Measurements from ENCODE around the gene PPP2R5C.

The PPP2R5C gene

DNA sequence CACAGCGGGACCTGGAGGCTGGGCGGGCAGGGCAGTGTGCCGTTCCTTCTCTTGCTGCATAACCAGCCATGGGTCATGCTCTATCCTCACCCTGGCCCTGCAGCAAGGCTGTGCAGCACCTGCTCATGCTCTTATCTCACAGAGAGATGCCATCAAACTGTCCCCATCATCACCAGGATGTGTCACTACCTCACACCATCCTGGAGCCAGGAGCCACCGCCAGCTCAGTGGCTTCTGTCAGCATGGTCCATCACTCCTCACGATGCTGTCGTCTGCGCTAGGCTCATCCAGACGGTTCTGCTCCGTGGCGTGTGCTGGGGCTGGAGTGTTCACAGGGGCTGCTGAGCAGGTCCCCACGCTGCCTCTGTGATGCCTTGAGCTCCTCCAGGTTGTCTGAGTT lies 125.7 kb downstream of the PPP2R5C start:
- DNase-seq (ENCODE audit: low read depth) = no peak

DNA sequence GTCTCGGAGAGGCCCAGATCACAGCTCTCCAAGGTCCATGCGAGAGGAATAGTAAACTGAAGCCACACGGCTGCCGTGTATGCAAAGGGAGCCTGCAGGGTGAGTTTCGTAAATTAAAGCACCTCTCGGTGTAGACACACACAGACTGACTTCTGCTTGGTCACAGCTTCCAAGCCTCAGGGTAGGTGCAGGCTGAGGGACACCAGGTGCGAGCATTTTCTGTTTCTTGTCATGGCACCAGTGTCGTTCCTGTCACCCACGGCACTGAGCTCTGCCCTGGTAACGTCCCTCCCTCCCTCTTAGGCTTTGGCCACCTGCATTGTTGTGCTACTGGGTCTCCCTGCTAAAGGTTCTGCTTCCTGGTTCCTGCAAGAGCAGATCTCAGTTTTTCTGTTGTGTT lies 126.7 kb downstream of the PPP2R5C start:
- DNase-seq (ENCODE audit: low read depth) = no peak

DNA sequence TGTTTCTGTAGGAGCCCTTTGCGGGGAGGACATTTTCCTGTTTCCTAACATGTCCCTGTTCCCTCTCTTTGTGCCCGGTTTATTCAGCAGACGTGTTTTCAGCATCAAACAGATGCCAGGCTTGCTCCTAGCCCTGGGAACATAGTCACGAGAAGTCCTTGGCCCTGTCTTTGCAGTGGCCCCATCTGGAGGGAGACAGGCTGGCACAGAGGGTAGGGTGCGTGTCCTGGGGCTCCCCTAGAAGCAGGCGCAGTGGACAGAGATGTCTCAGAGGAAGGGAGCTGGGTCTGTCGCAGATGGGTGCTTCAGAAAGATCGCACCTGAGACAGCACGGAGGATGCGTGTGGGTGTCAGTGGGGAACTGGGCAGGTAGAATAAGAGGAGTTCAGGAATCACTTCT lies 127.9 kb downstream of the PPP2R5C start:
- DNase-seq (ENCODE audit: low read depth) = no peak

DNA sequence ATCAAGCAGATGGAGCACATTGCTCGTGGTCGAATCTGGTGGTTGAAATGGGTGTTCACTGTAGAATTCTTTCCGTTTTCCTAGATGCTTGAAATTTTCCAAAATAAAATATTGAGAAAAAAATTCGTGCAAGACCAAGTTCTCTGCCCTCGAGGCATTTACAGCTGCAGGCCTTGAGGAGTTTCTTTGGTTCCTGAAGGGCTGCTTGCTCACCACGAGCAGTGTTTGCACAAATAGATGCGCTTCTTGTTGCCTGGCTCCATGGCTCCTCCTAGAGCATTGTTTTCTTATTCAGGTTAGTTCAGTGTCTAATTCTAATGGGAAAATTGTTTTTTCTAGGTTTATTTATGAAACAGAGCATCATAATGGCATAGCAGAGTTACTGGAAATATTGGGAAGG lies 128.4 kb downstream of the PPP2R5C start:
- DNase-seq (ENCODE audit: low read depth) = no peak

DNA sequence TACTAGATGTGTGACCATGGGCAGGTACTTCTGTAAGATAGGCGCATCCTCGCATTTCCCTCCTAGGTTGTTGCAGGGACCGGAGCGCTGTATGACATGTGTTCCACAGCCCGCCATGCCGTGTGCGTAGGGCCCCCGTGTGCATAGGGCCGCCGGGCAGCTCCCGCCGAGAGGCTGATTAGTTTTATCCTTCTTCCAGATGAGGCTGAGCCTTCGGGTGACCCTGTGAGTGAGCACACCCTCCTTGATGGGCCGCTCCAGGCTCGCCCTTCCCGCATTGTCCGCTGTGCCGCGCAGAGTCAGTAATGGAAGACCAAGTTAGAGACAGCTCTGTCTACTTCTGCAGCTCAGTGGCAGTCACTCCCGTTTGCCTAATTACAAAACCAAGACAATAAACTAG lies 130.0 kb downstream of the PPP2R5C start:
- no peak for DNase-seq (ENCODE audit: low read depth)

DNA sequence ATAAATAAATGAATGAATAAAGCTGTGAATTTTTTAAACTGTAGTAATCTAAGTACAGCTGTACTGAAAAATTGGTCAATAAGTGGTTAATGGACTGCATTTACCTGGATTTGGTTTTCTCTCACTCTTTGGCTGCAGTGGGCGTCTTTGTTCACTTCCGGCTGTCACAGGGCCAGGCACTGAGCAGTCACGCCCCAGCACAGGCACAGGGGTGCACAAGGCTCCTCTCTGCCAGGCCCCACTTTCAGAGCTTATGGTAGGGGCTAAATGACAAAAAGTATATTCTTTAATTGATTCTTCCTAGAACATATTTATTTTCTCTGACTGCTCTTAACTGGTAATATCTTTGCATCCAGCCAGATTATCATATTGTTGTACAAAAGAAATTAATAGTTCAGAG lies 132.2 kb downstream of the PPP2R5C start:
- no peak for DNase-seq (ENCODE audit: low read depth)

DNA sequence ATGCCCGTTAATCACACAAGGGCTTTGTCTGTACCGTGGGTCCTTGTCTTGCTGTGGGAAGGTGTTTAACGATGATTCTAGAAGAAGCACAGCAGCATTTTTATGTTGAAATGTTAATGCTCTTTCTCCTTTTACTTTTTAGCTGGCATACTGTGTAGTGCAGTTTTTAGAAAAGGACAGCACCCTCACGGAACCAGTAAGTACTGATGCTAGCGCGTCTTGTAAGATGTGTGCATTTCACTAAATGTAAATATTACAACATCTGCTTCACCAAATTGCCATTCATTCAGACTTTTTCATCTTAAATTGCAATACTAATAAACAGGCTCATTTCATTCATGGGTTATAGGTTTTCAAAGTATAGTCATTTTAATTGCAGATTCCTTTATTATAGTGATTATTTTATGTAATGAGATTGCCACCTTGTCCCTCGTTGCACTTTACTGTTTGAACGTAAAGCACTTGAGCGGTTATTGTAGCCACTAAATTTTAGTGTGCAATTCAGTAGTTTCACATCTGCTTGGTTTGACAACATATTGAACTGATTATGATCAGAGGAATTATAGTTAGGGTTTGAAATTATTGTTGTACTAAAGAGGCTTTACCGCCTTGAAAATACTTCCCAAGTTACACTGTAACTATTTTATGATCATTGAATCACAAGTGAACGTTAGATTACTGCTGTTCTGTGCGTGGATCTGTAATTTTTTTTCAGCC lies 133.0 kb downstream of the PPP2R5C start:
- no peak for DNase-seq (ENCODE audit: low read depth)

DNA sequence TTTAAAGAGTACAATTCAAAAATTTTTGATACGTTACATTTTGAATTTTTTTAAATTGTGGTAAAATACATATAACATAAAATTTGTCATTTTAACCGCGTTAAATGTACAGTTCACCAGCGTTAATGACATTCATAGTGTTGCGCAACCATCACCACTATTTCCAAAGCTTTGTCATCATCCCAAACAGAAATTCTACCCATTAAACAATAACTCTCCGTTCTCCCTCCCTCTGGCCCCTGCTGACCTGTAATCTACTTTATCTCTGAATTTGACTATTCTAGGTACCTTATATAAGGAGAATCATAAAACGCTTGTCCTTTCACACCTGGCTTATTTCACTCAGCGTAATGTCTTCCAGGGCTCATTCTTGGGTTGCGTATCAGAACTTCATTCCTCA lies 133.7 kb downstream of the PPP2R5C start:
- DNase-seq (ENCODE audit: low read depth) = no peak

DNA sequence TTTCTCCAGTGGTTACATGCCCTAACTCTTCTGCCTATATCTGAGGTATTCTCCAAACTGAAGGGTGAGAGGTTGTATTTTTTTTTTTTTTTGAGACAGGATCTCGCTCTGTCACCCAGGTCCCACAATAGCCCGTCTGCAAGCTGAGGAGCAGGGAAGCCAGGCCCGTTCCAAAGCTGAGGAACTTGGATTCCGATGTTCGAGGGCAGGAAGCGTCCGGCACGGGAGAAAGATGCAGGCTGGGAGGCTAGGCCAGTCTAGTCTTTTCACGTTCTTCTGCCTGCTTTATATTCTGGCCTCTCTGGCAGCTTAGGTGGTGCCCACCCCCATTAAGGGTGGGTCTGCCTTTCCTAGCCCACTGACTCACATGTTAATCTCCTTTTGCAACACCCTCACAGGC lies 135.8 kb downstream of the PPP2R5C start:
- DNase-seq (ENCODE audit: low read depth) = no peak

DNA sequence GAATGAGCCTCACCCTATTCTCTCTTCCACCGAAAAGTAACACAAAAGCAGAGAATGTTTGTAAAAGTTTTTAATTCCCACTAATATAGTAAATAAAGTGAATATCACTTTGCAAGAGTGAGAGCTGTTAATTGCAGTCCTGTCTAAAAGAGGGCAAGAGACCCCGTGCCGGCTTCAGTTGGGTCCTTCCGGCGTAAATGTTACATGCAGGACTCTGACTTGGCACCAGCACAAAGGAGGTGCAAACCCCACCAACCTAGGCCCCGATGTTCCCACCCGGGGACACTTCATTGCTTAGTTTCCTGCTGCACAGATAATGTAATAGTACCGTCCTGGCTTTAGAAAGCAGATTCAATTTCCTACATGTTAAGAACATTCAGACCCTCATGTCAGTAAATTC lies 136.9 kb downstream of the PPP2R5C start:
- no peak for DNase-seq (ENCODE audit: low read depth)

DNA sequence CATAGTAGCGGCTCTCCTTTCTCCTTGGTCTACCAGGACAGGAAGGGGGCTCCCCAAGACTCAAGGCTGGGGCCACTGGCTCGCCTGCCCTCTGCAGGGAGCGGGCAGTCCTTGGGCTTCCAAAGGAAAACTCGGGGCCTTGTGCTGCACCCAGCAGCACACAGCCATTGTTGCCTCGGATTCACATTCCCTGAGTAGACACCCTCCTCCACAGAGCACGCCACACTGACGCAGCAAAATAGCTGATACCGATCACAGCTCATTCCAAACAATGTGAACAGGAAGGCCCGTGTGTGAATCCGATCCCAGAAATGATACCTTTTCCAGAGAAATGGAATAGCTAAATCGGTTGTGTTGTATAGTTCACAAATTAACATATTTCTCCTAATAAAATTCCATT lies 137.8 kb downstream of the PPP2R5C start:
- DNase-seq (ENCODE audit: low read depth) = no peak

DNA sequence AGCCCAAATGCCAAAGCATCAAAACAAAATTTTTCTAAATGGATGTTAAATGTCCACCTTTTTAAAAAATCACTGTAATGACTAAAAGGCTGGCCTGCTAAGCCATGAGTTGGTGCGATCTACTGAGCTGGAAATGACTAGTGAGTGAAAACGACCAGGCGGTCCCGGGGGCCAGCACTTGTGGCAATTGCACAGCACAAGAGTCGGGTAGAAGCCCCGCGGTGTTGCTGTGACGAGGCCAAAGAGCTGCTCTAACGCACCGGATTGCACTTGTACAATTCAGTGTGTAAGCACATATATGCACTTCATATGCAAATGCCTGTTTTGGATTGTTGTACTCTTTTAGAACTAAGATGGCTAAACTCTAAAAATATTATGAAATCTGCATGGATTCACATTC lies 138.7 kb downstream of the PPP2R5C start:
- no peak for DNase-seq (ENCODE audit: low read depth)

DNA sequence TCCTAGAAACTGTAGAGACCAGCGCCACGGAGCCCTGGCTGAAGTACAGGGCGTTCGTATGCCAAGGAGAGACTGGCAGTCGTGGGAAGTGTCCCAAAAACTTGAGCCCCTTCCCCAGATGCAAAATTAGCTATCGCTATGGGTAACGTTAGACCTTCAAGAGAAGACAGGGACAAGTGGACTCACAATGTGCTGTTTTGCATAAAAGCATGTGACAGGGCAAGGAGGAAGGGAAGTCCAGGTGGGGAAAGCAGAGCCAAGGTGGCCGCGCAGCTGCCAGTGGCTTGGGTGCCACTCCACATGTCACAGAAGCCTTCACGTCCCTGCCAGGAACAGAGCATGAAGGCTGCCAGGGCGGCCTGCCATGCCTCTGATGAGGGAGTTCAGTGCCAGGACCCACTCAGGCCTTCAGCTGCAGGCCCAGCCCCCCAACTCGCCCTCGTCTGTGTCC lies 141.6 kb downstream of the PPP2R5C start:
- DNase-seq (ENCODE audit: low read depth) = no peak

DNA sequence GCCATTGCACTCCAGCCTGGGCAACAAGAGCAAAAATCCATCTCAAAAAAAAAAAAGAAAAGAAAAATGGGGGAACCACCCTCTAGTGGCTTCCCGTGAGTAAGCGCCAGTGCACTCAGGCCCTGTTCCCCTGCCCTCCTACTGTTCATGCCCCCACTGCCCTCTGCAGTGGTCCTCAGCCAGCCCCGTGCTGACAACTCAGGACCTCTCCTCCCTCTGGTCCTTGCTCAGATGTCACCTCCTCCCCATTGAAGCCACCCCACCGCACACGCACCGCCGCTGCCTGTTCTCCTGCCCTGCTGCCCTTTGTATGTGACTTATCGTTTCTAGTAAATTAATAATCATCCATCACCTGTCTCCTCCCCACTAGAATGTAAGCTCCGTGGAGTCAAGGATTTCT lies 144.1 kb downstream of the PPP2R5C start:
- no peak for DNase-seq (ENCODE audit: low read depth)

DNA sequence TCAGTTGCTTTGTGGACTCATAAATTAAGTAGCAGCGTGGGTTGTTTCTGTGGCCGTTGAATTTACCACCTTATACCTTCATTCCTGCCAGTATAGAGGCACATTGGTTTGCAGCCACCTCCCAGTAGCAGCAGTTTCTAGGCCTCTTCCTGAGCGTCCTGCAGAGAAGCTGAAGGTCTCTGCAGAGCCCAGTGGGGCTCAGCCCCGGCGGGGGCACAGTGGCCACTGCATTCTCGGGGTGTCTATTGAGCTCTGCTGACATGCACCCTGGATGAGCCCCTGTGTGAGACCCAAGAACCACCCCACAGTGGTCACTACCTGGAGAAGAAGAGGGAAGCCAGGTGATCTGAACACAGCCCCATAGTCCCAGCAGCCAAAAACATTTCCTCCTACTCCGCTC lies 145.1 kb downstream of the PPP2R5C start:
- no peak for DNase-seq (ENCODE audit: low read depth)

DNA sequence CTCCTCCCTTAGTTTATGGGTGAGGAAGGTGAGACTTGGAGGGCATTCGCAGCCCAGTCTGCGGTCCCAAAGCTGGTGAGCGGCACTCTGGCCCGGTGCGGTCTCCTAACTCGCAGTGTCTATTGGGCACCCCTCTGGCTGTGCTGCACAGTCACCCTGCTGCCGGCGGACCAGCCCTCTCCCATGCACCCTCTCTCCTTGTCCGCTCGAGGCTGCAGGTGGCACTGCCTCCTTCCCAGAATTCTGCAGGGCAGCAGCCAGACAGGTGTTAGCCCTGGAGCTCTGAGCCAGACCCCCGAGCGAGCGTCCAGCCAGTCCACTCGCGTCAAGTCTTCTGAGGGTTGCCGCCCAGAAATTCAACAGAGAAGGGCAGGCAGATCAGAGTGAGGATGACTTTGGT lies 146.1 kb downstream of the PPP2R5C start:
- no peak for DNase-seq (ENCODE audit: low read depth)

DNA sequence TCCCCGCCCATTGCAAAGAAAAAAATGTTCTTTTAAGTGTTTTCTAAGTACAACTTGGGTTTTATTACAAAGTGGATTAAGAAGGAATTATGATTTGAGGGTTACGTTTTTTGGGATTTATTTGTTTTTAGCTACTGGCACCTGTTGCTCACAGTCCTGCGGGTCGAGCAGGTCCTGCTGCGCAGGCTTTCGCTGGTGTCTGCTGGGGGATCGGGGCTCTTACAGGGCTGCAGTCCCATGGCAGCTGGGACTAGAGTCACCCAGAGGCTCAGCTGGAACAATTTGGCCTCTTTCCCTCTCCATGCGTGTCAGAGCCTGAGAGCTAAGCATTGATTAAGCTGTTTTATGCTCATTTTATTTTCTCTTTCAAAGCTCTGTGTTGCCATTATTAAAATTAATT lies 147.3 kb downstream of the PPP2R5C start:
- DNase-seq (ENCODE audit: low read depth) = no peak

DNA sequence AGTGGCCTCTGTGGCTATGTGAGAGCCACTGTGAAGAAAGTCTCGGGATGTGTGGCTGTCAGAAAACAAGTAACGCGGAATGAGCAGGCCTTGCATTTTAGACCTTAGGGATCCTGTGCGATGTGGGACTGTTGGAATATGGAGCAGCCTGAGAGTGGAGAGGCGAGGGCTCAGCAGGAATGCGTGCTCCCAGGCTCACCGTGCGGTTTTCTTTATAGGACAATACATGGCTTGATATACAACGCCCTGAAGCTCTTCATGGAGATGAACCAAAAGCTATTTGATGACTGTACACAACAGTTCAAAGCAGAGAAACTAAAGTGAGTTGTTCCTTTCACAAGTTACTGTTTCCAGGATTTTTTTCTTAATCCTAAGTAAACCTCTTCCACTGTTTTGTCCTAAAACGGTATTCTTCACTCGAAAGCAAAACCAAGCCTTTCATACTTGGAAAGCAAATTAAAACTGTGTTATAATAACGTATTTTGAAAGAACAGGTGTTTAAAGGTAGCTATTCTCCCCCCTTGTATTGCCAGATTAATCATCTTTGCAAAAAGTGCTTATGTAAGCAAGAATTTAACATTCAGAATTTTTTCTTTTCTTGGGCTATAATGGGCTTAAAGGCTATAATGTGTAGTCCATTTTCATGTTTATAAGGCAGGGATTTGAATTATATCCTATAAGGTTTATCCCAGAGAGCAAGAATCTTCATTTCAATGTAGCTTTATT lies 148.0 kb downstream of the PPP2R5C start:
- DNase-seq (ENCODE audit: low read depth) = no peak

DNA sequence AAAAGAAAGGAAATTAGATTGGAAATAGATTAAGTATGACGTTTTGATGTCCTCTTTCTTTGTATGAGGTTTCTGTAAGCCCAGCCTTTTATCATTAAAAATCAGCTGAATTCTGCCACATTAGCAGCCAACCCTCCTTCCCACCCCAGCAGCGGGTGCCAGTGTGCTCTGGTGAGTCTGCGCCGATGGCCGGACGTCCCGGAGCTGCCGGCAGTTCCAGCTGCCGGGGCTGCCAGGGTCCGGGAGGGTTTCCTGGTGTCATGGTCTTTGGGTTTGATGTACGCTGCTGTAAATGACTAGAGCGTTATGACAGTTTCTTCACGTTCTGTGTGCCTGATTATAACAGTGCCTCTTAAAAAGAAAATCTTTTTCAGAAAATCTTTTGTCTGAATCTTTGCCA lies 151.3 kb downstream of the PPP2R5C start:
- no peak for DNase-seq (ENCODE audit: low read depth)

DNA sequence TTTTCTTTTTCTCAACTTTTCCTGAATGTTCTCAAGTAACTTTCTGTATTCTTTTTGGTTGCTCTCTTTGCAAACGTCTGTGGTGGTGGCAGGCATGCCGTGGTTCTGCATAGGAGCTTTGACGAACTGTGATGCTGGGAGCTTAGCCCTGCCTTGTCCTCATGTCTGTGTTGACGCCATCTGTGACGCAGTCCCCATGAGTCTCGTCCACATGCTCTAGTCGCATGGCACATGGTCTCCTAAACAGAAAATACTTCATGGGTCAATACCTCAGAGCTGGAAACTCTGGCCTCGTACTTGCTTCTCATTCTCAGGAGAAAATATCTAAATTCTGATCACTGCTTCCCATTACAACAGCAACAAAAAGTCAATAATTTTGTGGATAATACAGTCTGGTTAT lies 152.6 kb downstream of the PPP2R5C start:
- DNase-seq (ENCODE audit: low read depth) = no peak

DNA sequence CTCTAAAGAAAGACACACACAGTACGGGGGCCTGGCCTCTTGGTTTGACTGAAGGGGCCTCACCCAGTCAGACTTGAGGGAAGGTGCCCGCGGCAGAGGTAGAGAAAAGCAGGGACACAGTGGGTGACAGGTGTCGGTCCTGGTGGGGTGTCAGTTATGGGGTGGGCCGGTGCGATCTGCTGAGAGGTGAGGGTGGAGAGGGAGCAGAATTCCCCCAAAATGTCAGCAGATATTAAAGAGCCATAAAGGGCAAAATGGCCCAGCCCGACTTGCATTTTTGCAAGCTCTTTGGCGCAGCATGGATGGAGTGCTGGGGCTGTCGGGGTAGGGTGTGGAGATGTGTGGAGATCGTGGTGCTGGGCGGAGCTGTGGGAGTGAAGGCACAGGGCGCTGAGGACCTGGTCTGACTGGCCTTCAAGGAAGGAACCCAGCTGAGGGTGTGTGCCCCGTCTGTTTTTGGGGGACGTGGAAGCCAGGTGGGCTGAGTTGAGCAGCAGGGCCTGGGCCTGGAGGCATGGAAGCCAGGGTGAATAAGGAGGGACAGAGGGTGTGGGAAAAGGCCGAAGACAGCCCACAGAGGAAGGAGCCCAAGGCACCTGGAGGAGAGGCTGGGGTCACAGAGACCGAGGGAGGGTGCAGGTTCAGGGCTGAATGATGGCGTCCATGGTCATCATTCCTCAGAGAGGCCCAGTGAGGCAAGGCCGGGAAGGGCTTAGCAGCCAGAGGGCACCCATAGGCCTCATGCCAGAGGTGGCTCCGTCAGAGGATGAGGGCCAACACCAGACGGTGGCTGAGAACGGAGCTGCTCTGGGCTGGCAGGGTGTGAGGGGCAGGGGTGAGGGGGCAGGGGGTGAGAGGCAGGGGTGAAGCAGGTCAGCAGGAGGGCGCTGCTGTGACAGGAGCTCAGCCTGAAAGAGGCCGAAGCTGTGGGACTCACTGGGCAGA lies 154.6 kb downstream of the PPP2R5C start:
- no peak for DNase-seq (ENCODE audit: low read depth)

DNA sequence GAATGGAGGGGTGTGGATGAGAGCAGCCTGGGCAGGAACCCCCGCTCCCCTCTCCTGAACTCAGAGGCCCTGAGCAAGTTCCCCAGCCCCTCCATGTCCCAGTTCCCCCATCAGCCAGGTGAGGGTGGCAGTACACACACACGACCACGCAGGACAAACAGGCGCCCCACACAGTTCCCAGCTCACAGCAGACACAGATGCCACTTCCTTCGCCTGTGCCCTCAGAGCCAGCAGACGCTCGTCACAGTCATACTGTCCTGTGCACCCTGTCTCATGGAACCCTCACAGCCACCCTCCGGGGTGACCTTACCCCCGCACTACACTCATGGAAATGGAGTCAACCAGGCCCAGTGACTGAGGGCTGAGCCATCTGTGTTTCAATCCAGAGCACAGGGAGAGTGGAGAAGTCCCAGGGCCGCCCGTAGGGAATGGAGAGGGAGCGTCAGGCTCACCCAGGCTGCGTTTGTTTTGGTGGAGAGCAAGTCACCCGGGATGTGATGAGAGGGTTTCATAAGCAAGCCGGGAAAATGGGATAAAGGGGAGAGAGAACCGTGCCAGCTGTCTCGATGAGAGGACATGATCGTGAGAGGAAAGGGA lies 155.4 kb downstream of the PPP2R5C start:
- no peak for DNase-seq (ENCODE audit: low read depth)
